HG03460 (cell line): ENCODE data around the gene EIF2S1.

Experiments used
- ATAC-seq: cut with Tn5 transposase; IDR thresholded peaks from one replicate; pipeline ENCODE4 v1.9.1; 2021; ENCODE audit not compliant: unreplicated experiment

EIF2S1 gene

DNA sequence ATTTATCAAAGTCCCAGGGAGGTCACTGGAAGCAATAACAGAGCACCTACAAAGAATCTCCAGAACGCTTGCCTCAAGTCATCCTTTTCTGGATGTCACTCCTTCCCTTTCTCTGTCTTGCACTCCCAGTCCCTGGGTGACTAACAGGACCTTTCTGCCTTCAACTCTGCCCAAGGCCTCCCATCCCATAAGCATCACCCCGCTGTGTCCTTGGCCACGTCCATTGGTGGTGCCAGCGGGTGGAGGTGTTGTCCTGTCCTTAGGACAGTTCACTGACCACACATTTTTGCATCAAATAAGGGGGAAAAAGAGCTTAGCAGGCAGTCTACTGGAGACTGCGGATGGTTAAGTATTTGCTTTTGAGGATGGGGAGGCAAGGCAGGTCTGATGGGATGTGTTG, 75.5 kb downstream of the EIF2S1 start:
- no peak for ATAC-seq
